ENCODE data around the gene ITM2A.

GRCh38 chrX:79400623-79401022 lies 33.5 kb upstream of the ITM2A start:
- TF ChIP-seq CTCF (IDR thresholded peaks at IDR 0.05) = no peak
- TF ChIP-seq POLR2AphosphoS5 (IDR thresholded peaks at IDR 0.05) = no peak
- TF ChIP-seq POLR2A (IDR thresholded peaks at IDR 0.05) = no peak
- no peak for TF ChIP-seq EP300 (IDR thresholded peaks at IDR 0.05; ENCODE audit: low read depth)
